GDM1 (cell line): ENCODE results near the gene GRK5.
"Not testable (repeated sequence)": the region's sequence is repeated elsewhere in the genome, so short reads cannot be mapped to it uniquely, and the experiment has no call there.

ENCODE experiments used
- DNase-seq: peaks from one replicate; lab custom pipeline; 2025; lab: John Stamatoyannopoulos, UW

GRK5 gene

GRCh38 chr10:119459681-119460340 is 252.4 kb downstream of the GRK5 start:
- no peak for DNase-seq

DNA sequence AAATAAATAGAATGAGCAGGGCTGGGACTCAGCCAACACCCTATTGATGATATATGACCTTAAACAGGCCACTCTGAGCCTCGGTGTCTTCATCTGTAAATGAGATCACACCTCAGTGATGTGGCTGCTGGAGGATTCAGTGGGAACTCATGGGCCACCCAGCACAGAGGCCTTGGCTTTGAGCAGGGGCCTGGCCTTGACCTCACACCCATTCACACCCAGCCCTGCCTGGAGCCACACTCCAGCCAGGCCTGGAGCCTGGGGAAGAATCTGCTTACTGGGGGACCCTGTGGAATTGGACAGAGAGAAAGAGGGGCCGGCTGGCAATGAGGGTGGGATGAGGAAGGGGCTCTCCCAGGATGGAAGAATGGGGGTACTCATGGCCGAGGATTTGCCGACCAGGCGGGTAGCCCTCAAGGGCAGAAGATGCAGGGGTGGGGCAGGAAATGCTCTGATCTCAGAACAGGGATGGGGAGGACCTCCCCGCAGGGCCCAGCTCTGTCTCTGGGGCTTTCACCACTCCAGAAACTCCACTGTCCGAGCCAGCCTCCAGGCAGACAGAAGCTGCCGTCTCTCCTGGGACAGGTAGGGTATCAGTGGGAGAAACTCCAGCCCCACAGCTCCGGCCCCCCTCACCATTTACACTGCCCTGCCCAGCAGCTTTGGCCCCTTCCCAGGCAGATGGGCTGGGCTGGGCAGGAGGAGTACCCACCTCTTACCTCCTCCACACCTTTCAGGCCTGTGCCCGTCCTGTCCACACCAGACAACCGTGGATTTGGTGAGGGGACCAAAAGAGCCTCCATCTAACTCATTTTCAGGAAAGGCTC is 253.2 kb downstream of the GRK5 start:
- no peak for DNase-seq

DNA sequence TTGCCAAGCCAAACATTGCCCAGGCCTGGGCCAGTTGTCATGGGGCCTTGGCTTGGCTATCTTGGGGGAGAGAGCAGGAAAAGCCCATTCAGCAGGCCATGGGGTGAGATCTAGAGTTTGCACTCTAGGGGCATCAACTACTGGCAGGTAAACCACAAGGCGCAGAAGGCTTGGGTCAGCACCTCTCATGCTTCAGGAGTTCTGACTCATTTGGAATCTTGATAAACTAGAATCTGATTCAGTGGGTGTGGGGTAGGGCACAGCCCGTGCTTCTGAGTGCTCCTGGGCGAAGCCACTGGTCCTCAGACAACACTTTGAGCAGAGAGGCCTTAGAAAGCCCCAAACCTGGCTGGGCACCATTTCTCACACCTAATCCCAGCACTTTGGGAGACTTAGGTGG is 254.0 kb downstream of the GRK5 start:
- DNase-seq: no peak

DNA sequence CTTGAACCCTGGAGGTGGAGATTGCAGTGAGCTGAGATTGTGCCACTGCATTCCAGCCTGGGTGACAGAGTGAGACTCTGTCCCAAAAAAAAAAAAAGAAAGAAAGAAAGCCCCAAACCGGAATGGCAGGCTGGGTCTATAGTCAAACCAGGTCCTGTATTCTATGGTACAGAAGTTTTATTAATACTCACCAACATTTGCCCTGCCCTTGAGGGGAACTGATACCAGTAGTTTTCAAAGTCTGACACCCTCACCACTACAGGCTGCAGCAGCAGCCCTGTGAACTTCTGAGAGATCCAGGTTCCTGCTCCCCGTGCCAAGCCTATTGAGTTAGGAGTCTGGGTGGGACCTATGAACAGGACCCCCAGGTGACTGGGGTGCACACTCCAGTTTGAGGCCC is 254.6 kb downstream of the GRK5 start:
- no peak for DNase-seq

DNA sequence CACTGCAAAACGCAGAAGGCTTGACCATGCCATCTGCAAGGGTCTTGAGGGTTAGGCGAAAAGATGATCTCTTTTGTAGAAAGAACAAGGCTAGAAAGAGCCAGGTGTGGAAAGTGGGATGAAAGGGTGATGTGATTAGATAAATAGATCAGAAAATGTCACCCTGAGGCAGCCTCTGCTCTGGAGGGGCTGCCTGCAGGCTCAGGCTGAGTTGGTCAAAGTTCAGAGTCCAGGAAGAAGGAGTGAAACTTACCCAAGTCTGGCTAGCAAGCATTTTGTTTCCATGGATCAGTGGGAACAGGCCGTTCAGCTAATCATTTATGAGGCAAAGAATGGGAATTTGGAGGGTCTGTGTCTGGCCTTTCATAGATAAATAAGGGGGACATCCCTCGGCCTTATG is 255.4 kb downstream of the GRK5 start:
- DNase-seq: no peak

GRCh38 chr10:119463195-119463594 is 255.8 kb downstream of the GRK5 start:
- DNase-seq: not testable (repeated sequence)

GRCh38 chr10:119465085-119465484 is 257.7 kb downstream of the GRK5 start:
- DNase-seq: no peak

DNA sequence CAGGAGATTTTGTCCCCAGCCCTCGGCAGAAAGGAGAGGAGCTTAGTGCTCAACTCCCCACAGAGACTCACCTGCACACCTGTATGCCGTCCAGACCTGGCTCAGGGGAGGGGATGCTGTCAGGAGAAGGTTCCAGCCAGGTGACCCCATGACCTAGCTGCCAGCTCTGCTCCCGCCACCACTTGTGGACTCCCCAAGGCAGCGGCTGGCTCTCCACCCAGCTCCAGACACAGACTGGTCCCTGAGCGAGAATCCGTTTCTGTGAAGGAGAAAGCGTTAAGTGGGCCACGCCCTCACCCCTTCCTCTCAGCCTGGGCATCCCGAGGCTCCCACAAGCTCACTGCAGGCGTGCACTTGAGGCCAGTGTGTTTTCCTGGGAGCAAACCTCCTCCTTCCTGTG is 258.7 kb downstream of the GRK5 start:
- DNase-seq: no peak

DNA sequence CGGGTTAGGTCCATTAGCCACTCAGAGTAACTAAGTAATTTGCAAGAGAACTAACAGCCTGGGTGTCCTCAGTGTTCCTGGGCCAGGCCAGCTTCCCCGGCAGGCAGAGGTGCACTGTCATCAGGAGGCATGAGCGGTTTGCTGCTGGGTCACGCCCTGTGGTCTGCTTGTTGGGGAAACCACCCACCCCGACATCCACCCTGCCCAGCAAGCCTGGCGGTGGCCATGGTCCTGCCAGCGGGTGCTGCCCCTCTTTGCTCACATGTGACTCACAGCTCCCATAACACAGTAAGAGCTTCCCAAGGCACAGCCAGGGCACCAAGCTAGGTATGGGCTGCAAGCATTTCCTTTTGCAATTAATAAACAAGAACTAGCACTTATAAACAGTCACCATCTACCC is 259.3 kb downstream of the GRK5 start:
- no peak for DNase-seq

DNA sequence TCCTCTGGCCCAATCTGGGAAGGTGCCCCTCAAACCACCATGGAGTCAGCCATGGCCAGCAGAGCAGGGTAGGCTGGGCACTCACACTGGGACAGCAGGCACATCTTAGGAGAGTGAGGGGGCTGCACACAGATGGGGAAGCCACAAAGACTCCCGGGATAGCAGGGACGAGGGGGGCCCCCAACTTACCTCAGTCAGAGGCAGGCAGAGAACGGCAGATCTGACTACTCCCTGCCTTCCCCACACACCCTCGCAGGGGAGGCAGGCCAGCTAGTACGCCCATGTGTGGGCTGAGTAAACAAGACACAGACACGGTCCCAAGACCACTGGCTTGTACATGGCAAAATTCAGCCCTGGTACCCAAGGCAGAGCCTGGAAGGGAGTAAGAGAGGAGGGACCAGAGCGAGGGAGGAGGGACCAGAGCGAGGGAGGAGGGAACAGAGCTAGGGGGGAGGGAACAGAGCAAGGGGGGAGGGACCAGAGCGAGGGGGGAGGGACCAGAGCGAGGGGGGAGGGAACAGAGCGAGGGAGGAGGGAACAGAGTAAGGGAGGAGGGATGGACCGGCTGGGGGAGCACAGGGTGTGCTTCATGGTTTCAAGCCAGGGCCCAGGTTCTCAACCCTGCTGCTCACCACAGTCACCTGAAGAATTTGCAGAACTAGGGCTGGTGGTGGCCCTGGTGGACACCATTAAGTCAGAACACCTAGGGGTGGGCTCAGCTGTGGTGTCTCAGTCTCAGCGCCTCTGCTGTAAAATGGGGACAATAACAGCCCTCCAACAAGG is 261.4 kb downstream of the GRK5 start:
- no peak for DNase-seq

DNA sequence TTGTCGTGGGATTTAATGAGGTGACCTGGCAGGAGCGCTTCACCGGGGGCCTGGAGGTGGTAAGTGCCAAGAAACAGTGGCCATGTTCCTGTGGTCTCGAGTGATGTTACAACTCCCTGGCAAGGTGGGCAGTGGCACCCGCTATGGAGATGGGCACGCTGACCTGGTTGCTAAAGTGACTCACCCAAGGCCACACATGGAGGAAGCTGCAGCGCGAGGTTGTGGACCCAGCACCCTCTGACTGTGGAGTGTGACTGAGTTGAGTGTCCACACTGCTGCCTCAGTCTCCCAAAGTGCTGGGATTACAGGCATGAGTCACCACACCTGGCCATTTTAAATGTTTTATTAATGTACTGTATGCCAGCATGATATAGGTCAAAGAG is 261.9 kb downstream of the GRK5 start:
- no peak for DNase-seq

GRCh38 chr10:119469846-119470245 is 262.5 kb downstream of the GRK5 start:
- DNase-seq: no peak

DNA sequence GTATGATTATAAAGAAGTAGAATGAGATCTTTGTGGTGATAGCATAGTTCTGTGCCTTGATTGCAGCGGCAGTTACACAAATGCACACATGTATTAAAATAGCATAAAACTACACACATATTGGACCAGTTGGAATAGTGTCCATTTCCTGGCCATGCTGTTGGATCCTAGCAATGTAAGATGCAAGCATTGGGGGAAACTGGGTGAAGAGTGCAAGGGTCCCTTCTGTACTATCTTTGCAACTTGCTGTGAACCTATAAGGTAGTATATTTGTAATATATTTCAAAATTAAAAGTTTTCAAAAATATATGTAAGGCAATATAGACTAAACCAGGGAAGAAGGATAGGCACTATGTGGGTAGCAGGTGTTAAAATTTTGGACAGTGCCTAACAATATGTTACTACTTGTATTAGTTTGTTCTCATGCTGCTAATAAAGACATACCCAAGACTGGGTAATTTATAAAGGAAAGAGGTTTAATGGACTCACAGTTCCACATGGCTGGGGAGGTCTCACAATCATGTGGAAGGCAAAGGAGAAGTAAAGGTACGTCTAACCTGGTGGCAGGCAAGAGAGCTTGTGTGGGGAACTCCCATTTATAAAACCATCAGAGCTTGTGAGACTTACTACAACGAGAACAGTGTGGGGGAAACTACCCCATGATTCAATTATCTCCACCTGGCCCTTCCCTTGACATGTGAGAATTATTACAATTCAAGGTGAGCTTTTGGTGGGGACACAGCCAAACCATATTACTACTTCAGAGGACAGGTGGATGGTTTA is 263.7 kb downstream of the GRK5 start:
- no peak for DNase-seq

DNA sequence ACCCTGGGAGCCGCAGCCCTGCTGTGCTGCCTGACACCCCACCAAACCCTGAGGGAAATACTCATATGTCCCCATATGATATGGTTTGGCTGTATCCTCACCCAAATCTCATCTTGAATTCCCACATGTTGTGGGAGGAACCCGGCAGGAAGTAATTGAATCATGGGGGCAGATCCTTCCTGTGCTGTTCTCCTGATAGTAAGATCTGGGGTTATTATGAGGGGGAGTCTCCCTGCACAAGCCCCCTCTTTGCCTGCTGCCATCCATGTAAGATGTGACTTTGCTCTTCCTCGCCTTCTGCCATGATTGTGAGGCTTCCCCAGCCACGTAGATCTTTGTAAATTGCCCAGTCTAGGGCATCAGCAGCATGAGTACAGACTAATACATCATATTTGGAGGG is 266.4 kb downstream of the GRK5 start:
- DNase-seq: no peak

DNA sequence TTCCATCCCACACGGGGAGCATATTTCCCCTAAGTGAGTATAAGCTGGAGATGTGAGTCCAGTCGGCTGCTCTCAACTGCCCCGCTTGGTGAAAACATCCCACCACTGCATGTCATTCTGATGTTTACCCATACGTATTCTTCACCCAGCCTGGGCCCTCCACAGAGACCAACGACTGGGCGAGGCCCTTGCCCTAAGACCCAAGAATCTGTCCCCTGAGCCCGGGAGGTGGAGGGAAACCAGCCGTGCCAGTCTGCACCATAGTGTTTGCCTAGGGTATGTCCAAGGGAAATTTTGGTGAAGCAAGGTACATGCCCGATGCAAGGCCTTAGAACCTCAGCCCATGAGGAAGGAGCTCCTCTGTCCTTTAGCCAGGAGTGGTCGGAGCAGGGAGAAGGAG is 267.2 kb downstream of the GRK5 start:
- DNase-seq: no peak

DNA sequence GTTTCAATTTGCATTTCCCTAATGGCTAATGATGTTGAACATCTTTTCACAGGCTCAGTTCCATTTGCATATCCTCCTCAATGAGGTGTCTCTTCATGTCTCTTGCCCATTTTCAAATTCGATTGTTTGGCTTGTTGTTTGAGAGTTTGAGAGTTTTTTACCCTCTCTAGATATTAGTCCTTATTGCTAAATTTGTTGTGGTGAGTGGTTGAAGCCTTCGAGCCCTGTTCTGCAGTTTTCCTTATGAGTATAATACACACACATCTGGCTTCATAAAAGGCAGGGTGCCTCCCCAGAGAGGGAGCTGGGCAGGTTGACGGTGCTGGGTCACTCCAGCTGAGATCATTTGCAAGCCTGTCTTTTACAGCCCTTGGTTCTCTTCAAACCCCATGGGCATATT is 270.1 kb downstream of the GRK5 start:
- no peak for DNase-seq

DNA sequence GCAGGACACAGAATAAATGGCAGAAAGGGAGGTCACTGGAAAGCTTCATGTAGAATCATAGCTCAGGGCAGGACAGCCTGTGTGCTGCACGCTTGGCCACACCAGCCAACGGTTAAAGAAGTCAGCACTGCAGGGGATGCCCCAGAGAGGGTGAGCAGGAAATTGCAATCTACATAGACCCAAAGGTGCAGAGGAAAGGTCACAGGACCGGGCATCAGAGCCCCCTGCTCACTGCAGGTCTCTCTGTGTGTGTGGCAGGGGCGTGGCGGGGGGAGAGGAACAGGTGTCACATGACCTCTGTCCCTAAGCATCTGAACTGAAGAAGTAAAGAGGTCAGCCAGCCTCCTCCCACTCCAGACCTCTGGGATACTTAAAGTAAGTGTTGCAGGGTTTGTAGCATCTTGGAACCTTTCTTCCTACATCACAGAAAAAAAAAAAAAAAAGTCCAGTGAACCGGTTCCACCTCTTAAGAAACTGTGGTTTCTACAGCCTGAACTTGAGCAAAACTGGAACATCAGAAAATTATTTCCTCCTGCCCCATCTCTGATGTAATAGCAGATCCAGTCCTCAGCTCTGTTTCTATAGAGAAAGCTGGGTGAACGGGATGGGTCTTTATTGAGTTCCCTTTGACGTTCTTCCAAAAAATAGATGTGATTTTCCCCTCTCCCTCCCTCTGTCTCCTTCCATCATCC is 270.9 kb downstream of the GRK5 start:
- DNase-seq: no peak

GRCh38 chr10:119478811-119479341 is 271.5 kb downstream of the GRK5 start:
- DNase-seq: no peak

DNA sequence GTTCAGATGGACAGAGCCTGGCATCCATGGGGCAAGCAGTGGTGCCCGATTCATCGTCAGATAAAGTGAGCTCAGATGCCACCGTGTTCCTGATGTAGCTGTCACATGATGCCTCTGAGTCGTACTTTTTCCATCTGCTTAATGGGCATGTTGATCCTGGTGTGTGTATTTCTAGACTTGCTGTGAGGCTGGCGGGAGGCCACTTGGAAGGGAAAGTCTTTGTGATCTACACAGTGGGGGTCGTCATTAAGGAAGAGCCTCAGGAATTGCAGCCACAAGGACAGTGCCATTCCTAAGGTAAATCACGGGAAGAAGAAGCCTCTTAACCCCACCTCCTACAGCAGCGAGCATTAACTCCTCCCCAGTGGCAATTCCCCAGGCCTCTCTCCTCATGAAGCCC is 272.2 kb downstream of the GRK5 start:
- DNase-seq: no peak

- DNase-seq: no peak
These were observed 273.3 kb downstream of the GRK5 start for GRCh38 chr10:119480667-119481066.

DNA sequence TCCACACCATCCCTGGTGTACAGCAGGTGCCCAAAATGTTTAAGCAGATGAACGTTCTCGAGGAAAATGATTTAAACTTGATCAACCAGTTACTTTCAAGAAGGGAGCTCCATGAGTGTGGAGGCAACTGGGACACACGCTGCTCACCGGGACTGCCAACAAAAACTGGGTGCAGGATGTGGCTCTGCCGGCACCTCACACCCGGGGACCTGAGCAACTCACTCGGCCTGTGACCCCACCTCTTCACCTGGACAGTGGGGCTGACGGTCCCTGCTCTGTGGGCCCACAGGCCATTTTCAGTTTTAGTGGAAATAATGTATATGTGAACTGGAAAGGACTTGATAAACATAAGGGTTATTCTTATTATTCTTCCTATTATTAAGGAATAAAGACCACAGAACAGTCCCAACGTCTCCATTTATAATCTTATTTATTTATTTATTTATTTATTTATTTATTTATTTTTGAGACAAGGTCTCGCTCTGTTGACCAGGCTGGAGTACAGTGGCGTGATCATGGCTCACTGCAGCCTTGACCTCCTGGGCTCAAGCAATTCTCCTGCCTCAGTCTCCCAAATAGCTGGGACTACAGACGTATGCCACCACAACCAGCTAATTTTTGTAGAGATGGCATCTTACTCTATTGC is 274.5 kb downstream of the GRK5 start:
- DNase-seq: no peak
